ENCODE measurements around the gene EIF2S3B.

DNA sequence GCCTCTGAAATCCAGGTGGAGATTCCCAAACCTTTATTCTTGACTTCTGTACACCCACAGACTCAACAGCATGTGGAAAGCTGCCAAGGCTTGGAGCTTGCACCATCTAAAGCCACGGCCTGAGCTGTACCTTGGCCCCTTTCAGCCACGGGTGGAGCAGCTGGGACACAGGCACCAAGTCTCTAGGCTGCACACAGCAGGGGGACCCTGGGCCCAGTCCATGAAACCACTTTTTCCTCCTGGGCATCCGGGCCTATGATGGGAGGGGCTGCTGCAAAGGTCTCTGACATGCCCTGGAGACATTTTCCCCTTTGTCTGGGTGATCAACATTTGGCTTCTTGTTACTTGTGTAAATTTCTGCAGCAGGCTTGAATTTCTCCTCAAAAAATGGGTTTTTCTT is 32.0 kb downstream of the EIF2S3B start:
- TF ChIP-seq CTCF (conservative IDR thresholded peaks at IDR 0.05) = no peak
- TF ChIP-seq EZH2 (IDR thresholded peaks at IDR 0.05; ENCODE audit: low read depth) = no peak
